Hematopoietic multipotent progenitor cell (in vitro differentiated cells): ENCODE results near the gene CCDC81. TPM values are rescaled to one million over a fixed set of nuclear protein-coding genes. Genes with fewer than 3 reads are reported as not detected.

Experiments
- DNase-seq, 3 donors: peaks; one replicate each; pipeline ENCODE4 v3.0.0-alpha.2; 2011 to 2015; ENCODE audit warnings: low read depth in 2 of 3, low spot score in 2 of 3
- total RNA-seq: library from RNA; depleted of rRNA; stranded (reverse); fragments of >200 nt; gene quantifications from one replicate; pipeline ENCODE4 v1.2.3, GENCODE V29; 2012

The CCDC81 gene
- total RNA-seq, 1 donor: under 0.01 TPM

DNA sequence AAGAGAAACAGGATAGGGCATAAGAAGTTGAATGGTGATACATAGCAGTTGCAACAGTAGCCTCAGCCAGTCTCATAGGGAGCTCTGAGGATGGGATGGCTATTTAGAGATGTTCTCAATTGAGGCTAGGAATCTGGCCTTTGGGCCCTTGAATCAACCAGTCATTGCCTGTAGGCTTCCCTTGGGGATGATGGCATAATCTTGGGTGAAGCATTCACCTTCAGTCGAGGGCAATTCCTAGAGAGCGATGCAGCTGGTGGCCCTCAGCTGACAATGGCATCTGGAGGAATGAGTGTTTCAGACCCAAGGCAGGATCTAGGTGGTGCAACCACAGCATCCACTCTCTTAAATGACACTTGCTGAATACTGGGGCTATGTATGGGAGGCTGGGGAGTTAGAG is 61.0 kb downstream of the CCDC81 start:
- DNase-seq: no peak

DNA sequence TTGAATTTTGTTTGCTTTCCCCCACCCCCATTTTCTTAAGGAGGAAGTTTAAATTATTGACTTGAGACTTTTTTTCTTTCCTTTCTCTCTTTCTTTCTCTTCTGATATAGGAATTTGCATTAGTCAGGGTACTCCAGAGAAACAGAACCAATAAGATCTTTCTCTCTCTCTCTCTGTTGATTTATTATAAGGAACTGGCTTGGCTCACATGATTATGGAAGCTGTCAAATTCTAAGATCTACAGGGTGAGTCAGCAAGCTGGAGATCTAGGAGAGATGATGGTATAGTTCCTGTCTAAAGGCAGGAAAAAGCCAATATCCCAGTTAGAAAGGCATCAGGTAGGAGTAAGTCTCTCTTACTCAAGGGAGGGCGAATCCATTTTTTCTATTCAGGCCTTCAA is 64.0 kb downstream of the CCDC81 start:
- peak in 1 of 3 donors; percentile 29 for DNase-seq

DNA sequence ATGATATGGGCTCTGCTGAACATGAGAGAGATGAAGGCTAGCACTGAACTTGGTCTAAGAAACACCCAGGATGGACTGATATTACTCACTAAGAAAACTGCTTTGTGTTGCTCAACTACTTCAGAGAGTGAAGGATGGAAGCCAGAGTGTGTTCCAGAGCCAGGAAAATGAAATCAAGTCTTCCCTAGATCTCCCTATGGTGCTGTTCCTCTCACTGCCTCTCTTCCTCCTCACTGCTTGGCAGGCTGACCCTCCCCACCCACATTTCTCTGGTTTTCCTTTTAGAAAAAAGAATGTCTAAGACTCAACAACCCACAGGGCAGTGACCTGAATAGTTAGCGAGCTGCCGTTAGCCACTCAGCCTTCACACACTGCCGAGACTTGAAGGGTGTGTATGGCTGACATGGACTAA is 65.6 kb downstream of the CCDC81 start:
- no peak for DNase-seq

DNA sequence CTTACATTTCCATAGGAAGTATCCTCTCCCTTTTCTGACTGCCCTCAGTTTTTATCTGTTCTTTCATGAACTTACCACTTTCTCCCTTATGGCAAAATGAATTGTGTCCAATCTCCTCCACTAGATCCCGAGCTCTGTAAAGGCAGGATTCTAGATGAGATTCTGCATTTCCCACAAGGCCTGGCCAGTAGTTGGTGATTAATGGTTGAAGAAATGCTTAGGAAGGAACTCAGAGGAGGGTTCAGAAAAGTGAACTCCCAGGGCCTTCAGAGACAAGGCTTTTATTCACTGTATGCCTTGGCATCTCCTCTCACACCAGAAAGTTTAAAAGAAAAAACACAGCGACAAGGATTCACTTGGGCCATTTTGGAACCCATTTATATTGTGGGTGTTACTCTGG is 66.2 kb downstream of the CCDC81 start:
- no peak for DNase-seq

DNA sequence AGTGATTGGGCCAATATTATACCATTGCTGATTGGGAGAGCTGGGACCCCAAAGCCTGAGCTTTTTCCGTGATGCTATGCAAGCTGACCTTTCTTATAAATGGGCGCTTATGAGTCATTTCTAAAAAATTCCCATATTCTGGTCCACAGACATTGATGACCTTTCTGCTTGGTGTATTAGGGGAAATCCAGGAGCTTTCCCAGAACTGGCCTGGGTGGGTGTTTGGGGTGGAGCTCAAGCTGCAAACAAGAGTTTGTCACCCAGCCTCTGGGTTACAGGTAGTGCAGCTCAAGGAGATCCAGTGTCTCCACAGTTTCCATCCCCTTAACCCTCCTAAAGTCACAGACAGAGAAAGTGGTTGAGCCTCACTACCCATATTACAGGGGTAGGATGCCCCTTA is 67.7 kb downstream of the CCDC81 start:
- DNase-seq: no peak

DNA sequence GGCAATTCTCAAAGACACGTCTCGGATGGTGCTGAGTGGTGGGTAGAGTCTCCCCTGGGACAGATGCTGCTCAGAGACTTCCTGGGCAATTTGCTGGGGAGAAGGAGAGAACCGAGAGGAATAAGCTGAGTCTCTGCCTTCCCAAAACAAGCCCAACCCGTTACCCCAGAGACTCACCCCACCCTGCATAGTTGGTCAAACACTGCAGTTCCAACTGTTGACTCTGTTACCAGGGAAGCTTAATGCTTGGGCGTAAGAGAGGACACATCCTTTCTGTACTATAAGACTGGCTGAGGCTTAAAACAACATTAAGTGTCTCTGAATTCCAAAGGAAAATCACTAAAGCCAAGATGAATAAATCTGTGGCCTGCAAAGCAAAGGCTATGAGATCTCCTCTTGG is 68.1 kb downstream of the CCDC81 start:
- no peak for DNase-seq

DNA sequence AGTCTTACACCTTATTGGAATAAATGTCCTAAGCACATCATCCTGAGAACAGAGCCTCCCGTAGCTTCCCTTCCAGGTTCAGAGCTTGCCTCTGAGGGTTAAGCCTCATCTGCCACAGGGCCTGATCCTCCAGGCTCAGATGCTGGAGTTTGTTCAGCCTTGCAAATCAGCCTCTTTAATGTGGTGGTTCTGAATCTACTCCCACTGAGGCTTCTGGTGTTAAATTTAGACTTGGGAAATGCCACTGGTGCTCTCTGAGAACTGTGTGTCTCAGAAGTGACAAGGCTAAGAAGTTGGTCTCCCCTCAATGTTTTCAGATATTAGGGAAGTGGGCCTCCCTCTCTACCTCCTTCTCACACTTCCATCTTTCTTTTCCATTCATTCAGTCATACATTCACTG is 68.7 kb downstream of the CCDC81 start:
- DNase-seq: no peak

DNA sequence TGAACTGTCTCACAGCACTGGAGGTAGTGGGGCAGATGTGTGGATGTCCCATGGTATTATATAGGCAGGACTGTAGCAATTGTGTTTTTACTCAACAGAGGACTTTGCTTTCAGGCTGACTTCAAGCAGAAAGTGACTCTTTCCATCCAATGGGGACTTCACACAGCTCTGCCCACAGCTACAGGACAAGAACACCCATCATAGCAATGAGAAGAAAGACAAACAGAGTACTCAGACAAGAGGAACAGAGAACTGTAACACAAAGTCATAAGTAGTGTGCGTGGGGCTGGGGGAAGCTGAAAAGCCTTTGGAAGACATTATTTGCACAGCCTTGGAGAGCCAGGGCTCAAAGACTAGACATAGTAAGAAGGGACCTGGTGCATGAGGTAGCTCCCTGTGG is 70.3 kb downstream of the CCDC81 start:
- no peak for DNase-seq

DNA sequence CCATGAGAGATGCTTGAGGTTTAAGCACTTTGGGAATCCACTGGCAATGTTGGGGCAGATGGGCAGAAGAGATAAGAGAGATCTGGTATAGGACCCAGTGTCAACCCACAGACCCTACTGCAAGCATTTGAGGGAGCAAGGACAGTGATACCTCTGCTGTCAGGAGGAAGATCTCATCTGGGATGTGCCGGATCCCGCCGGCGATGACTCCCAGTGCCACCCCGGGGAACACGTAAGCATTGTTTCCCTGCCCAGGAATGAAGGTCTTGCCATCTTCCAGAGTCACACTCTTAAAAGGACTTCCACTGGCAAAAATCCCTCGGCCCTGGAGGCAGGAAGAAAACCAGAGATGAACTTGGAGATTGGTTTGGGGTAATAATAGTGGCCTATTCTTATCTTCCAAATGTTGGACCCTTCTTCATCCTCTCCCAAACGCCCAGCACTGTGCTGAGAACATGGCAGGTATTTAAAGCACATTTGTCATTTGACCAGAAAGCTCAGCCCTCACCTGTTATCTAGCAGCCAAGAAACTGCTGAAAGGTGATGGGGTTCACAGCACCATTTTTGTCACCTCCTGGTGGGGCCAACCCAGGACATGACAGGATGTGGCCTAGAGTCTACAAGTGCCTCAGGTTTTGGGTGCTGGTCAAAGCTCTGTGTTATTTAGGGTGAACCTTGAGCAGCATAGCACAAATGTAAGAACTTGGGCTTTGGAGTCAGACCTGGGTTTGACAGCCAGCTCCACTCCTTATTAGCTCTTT is 71.7 kb downstream of the CCDC81 start:
- no peak for DNase-seq

DNA sequence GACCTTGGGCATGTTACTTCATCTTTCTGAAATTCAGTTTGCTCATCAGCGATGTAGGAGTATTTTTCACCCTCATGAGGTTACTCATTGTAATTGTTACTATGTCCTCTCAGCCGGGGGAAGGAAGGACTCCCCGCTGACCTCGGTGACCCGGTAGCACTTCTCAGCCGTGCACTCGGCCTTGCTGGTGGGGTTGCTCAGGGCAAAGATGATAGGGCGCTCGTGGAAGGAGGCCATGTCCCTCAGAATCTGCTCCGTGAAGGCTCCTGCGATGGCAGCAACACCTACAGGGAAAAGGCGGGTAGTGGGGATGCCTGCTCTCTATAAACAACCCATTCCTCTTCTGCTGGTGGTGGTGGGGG is 72.2 kb downstream of the CCDC81 start:
- no peak for DNase-seq

DNA sequence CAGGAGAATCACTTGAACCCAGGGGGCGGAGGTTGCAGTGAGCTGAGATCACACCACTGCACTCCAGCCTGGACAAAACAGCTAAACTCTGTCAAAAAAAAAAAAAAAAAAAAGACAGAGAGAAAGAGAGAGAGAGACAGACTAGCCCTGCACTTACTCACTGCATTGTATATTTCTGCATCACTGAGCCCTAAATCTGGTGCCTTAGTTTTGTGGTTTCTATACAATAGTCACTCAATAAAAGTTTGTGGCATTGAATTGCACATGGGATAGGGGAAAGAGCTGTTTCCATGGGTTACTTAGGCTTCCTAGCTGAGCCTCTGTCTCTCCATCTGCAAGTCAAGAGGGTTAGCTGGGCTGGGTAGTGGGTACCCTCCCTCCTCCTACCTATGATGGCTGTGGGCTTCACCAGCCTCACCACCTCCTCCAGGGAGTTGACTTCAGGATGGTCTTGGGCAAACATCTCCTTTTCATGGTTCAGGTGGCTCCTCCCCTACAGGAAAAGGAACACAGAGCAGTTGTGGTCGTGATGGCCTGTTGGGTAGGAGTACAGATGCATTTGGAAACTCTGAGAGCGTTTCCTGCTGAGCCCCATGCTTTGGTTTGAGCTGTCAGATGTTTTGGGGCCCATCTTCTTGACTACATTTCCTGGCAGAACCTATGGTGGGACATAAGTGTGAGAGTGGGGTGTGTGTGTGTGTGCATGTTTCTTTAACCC is 73.2 kb downstream of the CCDC81 start:
- no peak for DNase-seq

DNA sequence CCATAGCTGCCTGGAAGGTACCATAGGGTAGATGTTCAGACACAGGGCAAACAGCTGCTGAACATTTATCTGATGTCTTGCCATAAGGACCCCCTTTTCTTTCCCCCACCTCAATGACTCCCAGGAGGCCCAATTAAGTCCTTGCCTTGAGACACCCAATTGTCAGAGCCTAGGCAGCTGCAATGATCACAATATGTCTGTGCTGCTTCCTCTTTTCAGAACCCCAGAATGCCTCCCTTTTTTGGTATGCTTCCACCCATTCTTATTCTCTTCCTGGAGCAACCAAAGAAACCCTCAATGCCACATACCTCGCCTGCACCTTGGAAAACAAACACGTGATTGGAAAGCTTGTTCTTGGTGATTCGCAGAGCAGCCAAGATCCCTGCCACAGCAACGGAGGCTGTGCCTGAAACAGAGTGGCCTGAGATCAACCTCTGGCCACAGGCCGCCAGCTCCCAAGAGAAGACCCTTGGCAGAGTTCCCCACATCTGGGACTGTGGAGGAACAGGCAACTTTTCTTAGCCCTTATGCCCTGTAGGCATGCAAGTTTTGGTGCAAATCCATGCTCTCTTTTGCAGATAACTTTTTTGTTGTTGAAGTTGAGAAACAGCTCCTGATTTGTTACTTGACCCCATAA is 75.4 kb downstream of the CCDC81 start:
- DNase-seq: no peak

DNA sequence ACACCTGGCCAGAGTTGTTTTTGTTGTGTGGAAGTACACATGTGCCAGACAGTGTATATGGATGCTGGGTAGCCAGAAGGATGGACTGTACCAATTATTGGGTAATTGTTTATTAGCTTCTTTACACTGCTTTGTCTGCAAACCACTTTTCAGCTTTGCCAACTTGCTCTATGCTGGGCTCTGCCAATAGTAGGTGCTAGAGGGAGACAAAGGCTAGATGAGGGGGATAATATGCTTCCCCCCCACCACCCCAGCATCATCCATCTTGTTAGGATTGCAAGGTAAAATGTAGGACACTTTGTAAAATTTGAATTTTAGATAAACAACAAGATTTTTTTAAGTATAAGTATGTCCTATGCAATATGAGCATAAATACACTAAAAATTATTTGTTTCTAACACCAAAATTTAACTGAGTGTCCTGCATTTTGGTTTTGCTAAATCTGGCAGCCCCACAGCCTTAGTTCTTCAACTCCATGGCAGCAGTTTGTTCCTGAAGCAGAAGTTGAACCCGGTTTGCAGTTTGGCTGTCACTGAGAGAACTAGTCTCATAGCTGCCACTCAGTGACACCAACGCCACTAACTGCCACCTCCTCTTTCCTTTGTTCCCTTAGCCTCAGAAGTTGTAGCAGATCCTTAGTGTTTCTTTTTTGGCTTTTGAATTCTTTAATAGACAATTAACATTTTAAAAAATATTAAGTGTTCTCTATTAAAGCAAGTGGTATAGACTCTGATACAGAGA is 78.8 kb downstream of the CCDC81 start:
- no peak for DNase-seq

DNA sequence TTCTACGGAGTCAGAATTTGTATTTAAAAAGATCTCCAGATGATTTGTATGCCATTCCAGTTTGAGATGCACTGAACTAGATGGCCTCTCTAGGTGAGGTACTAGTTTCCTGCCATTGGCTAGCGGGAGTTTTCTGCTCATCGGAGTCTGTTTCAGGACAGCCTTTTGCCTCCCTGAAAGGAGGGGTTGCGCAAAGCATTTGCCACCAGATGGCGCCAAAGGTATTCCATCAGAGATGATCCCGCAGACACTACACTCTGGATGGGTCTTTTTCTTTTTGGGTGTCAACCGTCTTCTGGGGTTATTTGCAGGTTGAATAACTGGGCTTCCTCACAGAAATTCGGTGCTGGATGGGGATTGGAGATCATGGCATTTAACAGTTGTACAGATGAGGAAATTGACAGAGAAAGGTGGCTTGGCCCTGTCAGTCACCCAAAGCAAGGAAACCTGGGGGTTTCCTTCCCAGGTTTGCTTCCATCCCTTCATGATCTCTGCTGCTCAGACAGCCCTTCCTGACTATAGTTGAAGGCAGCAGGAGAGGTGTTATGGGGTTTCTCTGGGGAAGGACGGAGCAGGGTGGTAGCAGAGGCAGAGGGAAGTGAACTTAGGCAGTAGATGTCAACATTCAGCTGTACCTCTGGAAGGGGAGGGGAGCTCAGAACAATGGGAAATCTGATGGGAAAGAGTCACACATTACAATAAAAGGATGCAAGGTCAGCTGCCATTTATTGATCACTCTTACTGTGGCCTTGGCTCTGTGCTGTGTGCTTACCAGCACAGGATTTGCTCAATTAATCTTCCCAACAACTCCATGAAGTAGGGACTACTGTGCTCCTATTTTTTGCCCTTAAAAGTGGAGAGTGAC is 81.6 kb downstream of the CCDC81 start:
- peak; percentile 24 to 84 (median 64) for DNase-seq

DNA sequence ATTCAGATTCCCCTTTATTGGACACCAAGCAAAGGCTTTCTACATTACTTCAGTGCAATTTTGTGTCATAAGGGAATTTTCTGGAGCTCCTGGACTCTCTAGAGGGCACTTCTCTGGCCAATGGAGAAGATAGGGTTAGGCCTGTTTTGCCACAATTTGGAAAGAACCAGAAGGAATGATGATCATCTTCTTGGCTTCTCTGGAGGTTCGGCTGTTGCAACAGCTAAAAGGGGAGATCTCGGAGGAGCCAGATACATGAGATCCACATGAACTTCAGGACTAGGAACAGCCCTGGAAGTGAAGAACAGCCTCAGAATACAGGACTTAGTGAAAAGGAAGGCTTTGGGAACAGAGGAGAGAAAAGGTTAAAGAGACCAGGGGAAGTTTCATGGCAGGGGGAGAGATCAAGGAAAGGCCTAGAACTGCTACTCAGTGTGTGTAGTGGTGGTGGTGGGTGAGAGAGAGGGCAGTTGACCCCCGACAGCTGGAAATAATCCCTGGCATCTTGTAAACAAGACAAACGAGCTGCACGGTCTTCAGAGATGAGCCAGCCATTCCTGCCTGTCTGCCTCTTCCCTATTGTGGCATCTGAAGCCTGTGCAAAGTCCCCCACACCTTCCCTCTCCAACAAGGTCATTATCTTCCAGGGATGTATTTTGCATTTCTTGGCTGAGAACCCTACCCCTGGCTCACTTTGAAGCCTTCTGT is 83.8 kb downstream of the CCDC81 start:
- no peak for DNase-seq

DNA sequence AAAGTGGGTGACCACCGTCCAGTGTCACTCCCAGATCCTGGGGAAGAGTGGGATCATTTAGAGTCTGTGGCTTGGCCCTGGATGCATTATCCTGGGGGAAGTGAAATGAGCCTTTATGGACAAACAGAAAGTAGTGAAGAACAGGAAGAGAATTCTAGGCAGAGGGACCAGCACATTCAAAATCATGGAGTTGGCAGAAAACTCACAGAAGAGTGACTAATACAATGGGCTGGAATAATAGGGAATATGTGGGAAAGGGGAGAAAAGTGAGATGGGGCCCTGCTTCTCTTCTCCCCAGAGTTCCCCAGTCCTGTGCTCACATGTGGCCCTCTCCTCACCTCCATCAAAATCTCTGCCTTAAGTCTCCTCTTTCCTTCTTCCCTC is 84.3 kb downstream of the CCDC81 start:
- DNase-seq: no peak

DNA sequence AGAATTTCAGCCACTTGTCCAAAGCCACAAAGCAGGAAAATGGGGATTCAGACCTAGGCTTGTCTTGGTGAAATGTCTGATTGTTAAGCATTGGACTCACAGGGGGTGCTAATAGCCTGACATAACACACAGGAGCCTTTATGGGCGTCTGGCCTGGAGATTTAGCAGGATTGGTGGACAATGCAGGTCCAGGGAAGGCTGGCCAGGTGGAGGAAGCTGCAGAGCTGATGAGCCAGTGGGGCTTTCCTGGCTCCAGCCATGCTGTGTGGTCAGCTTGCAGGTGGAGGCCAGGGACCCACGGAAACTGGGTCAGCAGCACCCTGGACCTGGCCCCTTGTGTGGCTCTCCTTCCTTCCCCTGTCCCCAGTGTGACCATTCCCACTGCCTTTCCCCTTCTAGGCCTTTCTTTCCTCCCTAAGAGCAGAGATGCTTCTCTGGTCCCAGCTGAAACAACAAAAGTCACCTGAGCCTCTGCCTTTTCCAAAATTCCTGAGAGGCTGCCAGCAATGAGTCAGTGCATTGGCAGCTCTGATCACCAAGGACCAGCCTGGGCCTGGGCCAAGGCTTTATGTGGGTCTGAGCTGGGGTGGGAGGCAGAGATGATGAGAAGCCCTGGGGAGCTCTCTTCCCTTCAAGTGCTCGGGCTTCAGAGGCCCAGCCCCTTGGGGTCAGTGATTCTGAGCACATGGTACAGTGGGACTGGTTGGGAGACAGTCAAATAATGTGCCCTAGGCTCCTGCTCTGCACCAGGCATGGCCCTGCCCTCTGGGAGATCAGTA is 85.2 kb downstream of the CCDC81 start:
- DNase-seq: no peak

DNA sequence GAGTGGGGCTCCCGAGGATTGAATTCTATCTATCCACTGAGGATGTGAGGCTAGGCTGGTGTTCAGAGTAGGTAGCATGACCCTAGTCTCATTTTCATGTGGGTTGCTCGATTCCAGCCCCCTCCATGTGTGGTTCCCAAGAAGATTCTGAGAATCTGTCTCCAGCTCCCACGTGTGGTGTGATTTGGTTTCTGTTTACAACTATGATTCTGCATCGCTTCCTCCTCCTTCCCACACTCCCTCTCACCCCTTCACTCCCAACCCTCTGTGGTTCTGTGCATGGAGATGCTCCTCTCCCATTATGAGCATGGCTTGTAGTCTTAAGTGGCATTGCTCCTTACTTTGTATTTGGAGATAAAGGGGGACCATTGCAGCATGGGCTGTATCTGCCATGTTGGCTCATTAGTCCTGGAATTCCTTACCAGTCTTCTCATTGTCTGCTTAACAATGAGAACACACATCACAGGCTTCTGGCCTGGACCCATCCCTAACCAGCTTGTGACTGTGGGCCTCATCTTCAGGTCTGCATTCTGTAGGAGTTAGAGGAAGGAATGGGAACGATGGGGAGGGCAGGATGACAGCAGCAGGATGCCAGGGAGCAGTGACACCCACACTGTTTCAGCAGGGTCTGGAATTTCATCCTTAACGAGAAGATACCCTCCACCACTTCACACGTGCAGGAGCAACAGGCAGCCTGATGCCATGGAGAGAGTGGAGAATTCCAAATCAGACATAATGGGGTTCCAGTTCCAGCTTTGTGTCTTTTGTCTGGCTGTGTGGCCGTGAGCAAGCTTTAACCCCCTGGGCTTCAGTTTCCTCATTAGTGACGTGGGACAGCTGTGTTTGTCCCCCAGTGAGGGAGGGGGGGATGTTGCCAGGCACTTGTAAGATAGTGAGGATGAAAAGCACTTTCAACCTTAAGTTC is 86.0 kb downstream of the CCDC81 start:
- DNase-seq: no peak
